ENCODE measurements around the gene SCG2. TPM values are rescaled to one million over a fixed set of nuclear protein-coding genes. Genes with fewer than 3 reads are reported as not detected.

SCG2 gene
- total RNA-seq = 0.97 TPM
- long read RNA-seq = 0 reads

- intact Hi-C loops (cut with DNase I) = loop anchor here (10.0 kb wide), 1 partner anchor 627 kb away; no protein-coding TSS in a partner anchor
- peak; percentile 85 for DNase-seq (ENCODE audit: low spot score)
These were observed at the start of gene SCG2 for GRCh38 chr2:223601932-223602666. SCG2 (minus strand) TSS chr2:223602361; CDS start chr2:223599282, 3,079 bp downstream.

DNA sequence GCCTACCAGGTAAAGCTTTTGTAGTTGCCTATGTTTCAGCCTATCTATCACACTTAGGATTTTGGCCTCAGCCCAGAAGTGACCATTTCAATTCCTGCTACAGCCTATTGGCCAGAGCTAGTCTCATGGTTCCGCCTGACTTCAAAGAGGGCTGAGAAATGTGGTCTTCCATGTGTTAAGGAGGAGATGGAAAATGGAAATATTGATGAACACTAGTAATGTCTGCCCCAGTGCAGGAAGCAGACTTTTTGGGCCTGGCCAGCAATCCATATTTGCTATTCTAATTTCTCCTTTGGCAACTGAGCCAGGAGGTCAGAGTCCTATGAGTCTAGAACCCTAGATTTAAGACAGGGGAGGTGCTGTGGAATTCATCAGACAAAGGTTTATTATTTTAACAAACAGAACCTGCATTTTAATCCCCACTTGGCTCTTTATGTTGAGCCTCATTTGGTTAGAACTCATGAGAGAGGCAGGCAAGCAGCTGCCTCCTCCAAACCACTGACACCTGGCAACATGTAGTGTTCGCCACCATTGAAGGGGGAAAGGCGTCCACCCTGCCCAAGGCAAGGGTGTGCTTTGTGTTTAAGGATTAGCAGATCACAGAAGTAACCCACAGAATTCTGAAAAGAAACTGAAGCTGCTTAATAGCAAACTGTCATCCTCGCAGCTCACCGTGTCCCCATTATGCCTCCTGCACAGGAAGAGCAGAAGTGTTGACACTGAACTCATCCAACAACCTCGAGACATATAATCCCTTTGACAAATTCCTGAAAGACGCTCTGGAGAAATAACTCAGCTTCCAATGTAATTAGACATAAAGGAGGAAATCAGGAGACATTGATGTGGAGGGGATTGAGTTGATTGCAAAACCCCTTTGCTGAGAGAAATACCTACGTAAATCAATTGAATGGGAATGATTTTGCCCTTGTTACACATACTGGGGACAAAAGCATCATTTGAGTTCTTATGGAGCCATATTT is 47.7 kb upstream of the SCG2 start:
- intact Hi-C loops (cut with DNase I) = no loop called here
- DNase-seq (ENCODE audit: low spot score) = no peak

DNA sequence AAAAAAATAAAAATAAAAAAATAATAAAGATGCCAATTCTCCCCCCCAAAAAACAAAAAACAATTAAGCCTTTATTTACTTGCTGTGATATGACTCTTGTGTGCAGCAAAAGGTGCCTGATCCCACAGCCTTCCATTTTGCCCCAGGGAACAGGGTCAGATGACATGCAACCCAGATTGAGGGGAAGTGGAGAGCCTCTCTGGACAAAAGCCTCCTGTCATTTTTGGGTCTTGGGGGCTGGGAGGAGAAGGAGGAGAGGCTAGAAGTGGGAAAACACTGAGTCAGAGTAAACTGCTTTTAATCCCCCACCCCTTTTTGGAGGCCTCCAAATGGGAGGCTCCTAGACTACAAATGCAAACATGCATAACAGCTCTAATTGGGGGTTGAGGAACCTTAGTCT is 46.6 kb upstream of the SCG2 start:
- DNase-seq (ENCODE audit: low spot score) = no peak
- intact Hi-C loops (cut with DNase I) = no loop called here

DNA sequence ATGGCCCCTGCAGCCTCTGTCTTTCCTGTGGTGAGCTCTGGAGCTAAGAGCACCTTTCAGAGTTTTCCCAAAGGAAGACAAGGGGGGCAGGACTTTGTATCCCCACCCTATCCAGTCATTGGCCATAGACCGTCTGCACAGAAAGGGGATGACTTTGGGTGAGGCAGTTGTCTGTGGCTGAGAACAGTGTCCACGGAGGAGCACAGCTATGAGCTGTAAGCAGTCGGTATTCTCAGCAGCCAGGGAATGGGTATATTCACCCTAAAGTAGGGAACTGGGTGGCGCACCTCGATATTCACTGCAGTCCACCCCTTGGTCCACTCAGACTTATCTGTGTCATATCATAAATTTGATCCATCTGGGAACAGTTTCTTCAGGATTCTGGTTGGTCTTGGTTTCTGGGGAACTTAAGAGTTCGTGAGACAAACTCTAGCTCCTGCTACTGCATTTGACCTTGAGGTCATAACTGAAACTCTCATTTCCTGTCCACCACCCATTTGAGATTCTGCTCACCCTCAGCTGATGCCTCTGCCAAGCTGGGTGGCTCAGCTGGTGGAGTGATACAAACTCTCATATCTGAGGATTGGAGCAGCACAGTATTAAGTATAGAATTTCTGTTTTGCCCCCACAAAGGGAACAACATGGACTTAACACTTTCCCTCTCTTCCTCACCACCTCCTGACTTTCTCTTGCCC is 45.2 kb upstream of the SCG2 start:
- intact Hi-C loops (cut with DNase I) = no loop called here
- DNase-seq (ENCODE audit: low spot score) = no peak

- DNase-seq (ENCODE audit: low spot score) = no peak
- intact Hi-C loops (cut with DNase I) = no loop called here
These were observed 42.0 kb upstream of the SCG2 start for GRCh38 chr2:223644136-223644535.

DNA sequence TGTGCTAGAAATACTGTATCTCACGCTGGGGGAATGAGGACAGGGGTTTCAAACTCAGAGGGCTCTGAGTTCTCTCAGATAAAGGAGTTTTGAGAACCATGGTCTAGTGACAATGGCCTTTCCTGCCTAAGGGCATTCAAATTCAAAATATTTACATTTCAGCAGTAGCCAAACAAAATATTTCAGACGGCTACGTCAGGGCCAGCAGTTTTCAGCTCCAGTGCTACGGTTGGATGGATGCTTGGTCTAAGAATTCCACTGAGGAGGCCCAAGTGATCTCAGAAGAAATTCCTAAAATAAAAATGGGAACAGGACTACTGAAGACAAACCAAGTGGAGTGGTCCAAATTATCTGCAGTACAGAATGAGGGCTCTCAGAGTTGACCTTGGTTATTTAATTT is 41.1 kb upstream of the SCG2 start:
- no peak for DNase-seq (ENCODE audit: low spot score)
- intact Hi-C loops (cut with DNase I) = no loop called here

DNA sequence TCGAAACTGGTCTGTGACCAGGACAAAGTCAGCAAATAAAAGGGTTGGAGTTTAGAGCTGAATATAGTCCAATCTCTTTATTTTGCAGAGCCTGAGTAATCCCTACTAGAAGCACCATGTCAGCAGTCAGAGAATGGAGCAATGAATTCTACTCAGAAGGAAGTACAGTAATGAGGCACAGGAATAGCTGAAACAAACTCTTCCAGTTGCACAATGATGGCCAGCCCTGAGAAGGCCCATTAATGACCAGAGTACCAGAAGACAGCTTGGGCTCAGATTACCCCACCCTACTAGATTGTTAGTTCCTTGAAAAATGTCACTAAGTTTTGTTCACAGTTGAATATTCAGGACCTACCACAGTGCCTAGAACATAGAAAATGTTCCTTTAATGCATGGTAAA is 40.3 kb upstream of the SCG2 start:
- DNase-seq (ENCODE audit: low spot score) = no peak
- intact Hi-C loops (cut with DNase I) = no loop called here

GRCh38 chr2:223641082-223641481 is 38.9 kb upstream of the SCG2 start:
- DNase-seq (ENCODE audit: low spot score) = no peak
- intact Hi-C loops (cut with DNase I) = no loop called here

DNA sequence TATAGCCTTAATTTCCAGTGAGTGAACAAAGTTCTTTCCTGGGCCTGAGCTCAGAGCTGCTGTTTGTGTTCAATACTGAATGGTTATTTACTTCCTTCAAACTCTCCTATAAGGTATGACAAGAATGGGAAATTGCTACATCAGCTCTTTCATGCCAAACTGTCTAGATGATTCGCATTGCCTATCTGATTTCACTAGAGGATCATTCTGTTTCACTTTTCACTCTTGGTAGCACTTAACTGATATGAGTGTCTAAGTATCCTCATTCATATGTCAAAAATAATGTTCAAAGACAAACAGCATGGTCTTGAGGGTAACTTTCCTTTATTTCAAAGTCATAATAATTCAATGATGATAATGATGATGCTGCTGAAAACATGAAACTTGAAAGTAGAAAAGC is 32.9 kb upstream of the SCG2 start:
- intact Hi-C loops (cut with DNase I) = no loop called here

DNA sequence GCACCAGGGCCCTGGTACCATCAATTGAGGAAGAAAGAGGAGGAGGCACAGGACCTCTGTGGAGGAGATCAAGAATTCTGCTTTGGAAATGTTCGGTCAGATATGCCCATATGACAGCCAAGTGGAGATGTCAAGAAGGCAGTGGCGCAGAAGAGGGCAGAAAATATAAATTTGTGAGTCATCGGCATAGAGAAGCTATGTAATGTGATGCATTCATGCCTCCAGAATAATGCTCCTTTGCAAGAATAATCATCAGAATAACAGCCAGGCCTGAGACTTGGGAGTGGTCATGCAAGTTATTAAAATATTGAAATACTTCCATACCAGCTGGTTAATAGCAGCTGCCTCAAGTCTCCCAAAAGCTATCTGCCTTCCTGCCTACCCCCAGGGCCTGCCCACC is 32.1 kb upstream of the SCG2 start:
- no peak for DNase-seq (ENCODE audit: low spot score)
- intact Hi-C loops (cut with DNase I) = no loop called here

More for the DNA sequence above, 32.9 kb upstream of the SCG2 start:
- DNase-seq (ENCODE audit: low spot score) = no peak

DNA sequence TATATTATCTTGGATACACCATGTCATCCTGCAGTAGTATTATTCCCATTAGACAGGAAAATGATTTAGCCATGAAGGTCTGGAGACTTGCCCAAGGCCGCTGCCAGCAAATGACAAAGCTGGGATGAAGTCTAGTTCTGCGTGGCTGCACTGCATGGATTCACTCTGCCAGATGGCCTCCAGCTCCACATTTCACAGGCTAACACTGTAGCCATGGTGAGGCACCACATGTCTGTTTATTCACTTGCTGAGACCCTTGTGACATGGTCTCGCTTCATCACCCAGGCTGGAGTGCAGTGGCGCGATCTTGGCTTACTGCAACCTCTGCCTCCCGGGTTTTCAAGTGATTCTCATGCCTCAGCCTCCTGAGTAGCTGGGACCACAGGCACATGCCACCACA is 31.5 kb upstream of the SCG2 start:
- intact Hi-C loops (cut with DNase I) = no loop called here
- DNase-seq (ENCODE audit: low spot score) = no peak

DNA sequence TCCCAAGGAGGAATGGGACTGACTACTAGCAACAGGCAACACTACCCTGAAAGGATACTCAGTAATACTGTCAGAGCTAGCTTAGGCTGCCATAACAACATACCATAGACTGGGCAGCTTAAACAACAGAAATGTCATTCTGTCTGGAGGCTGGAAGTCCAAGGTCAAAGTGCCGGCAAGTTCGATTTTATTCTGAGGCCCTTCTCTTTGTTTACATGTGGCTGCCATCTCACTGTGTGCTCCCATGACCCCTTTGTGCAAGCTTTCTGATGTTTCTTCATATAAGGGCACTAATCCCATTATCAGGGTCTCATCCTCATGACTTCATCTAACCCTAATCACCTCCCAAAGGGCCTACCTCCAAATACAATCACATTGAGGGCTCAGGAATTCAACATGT is 30.7 kb upstream of the SCG2 start:
- intact Hi-C loops (cut with DNase I) = no loop called here
- DNase-seq (ENCODE audit: low spot score) = no peak

DNA sequence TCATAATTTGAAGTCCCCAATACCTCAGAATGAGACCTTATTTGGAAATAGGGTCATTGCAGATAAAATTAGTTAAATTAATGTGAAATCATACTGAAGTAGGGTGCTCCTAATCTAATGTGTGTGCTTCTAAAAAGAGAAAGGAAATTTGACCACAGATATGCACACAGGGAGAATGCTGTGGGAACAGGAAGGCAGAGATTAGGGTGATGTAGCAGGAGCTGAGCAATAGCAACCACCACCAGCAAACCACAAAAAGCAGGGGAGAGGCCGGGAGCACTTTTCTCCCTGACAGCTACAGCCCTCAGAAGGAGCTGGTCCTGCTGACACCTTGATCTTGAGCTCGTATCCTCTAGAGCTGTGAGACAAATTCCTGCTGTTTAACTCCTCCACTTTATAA is 24.6 kb upstream of the SCG2 start:
- no peak for DNase-seq (ENCODE audit: low spot score)
- intact Hi-C loops (cut with DNase I) = no loop called here

DNA sequence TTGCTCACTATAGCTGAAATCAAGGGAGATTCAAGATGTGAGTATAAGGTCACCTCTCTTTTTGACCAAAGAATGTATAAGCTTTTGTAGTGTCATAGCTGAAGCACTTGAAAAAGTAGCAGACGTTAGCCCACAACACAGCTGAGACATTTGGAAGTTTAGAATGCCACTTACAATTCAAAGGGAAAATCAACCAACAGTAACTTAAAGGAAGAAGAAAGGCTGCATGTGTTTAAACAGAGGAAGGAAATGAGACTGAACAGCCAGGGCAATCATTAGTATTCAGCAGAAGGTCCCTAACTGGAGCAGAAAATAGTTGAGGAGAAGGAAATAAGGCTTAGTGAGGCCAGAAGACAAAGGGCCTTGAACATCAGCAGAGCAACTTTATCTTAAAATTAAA is 23.5 kb upstream of the SCG2 start:
- intact Hi-C loops (cut with DNase I) = no loop called here
- DNase-seq (ENCODE audit: low spot score) = no peak

- DNase-seq (ENCODE audit: low spot score) = no peak
- intact Hi-C loops (cut with DNase I) = no loop called here
These were observed 19.7 kb upstream of the SCG2 start for GRCh38 chr2:223621901-223622300.

- intact Hi-C loops (cut with DNase I) = loop anchor here (10.0 kb wide), 1 partner anchor 565 kb away; the partner anchor contains the start of gene KCNE4
- no peak for DNase-seq (ENCODE audit: low spot score)
These were observed 17.4 kb upstream of the SCG2 start for GRCh38 chr2:223619486-223620129.

GRCh38 chr2:223618172-223619035 is 16.2 kb upstream of the SCG2 start:
- intact Hi-C loops (cut with DNase I) = loop anchor here (10.0 kb wide), 1 partner anchor 564 kb away; the partner anchor contains the start of gene KCNE4
- DNase-seq (ENCODE audit: low spot score) = no peak

GRCh38 chr2:223614534-223614933 is 12.4 kb upstream of the SCG2 start:
- intact Hi-C loops (cut with DNase I) = loop anchor here (5.0 to 10.0 kb wide), 2 partner anchors 147 to 560 kb away; partner anchors contain the start of gene KCNE4
- no peak for DNase-seq (ENCODE audit: low spot score)
